Neural progenitor cell (in vitro differentiated cells): ENCODE data around the gene MRPL23.

Experiments
- EZH2 ChIP-seq: fragments of 200-600 bp; sonication (generic); IDR thresholded peaks from 2 replicates; pipeline ENCODE4 v1.6.1; 2017; ENCODE audit warnings: antibody characterized with exemption, mild to moderate bottlenecking, moderate library complexity
- EZH2phosphoT487 ChIP-seq: fragments of 200-600 bp; sonication (generic); IDR thresholded peaks from 2 replicates; pipeline ENCODE4 v1.6.1; 2017; ENCODE audit warnings: antibody characterized with exemption
- TF ChIP-seq, protein P1 (sequence below): fragments of 200-600 bp; sonication (generic); IDR thresholded peaks from 2 replicates; pipeline ENCODE4 v1.5.1; 2017; ENCODE audit warnings: antibody characterized with exemption, mild to moderate bottlenecking

DNA sequence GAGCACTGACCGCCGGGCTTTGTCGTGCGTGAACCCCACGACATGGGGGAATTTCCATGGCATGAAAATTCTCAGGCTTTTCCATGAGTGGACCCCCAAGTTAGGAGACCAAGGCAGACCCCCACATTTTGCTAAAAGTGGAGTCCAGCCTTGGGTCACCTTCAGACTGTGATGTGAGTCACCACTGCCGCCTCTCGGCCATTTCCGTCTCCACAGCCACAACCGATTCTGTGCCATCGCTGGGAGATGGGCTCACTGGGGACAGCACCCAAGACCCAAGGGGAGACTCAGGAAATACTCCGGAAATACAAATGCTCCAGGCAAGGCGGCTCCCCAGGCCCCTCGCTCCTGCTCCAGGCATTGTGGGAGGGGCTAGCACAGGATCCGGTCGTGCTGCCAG, 51.7 kb downstream of the MRPL23 start:
- TF ChIP-seq EZH2phosphoT487 (no peak), EZH2 (no peak)
- TF ChIP-seq, protein P1, sequence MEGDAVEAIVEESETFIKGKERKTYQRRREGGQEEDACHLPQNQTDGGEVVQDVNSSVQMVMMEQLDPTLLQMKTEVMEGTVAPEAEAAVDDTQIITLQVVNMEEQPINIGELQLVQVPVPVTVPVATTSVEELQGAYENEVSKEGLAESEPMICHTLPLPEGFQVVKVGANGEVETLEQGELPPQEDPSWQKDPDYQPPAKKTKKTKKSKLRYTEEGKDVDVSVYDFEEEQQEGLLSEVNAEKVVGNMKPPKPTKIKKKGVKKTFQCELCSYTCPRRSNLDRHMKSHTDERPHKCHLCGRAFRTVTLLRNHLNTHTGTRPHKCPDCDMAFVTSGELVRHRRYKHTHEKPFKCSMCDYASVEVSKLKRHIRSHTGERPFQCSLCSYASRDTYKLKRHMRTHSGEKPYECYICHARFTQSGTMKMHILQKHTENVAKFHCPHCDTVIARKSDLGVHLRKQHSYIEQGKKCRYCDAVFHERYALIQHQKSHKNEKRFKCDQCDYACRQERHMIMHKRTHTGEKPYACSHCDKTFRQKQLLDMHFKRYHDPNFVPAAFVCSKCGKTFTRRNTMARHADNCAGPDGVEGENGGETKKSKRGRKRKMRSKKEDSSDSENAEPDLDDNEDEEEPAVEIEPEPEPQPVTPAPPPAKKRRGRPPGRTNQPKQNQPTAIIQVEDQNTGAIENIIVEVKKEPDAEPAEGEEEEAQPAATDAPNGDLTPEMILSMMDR = no peak
